HEK293 (cell line): Measurements from ENCODE around the gene FBXO42.

Experiments used
- BCL11B ChIP-seq: fragments of 450-650 bp; formaldehyde crosslinking; IDR thresholded peaks from 2 replicates; pipeline ENCODE4 v1.5.1; 2016; ENCODE audit warnings: low read depth, missing biosample characterization, missing genetic modification characterization
- KLF10 ChIP-seq: fragments of 450-650 bp; IDR thresholded peaks from 2 replicates; pipeline ENCODE4 v1.5.1; 2018; ENCODE audit warnings: missing biosample characterization, mild to moderate bottlenecking, missing genetic modification characterization
- REPIN1 ChIP-seq: fragments of 450-650 bp; formaldehyde crosslinking; IDR thresholded peaks from 2 replicates; pipeline ENCODE4 v1.5.1; 2017; ENCODE audit warnings: missing biosample characterization, missing genetic modification characterization, low read depth
- SETDB1 ChIP-seq: IDR thresholded peaks from one replicate; pipeline ENCODE4 v1.6.1; 2017; ENCODE audit warnings: mild to moderate bottlenecking, low read length, moderate library complexity, mixed read lengths; ENCODE audit not compliant: insufficient read length
- SP2 ChIP-seq: fragments of 450-650 bp; formaldehyde crosslinking; IDR thresholded peaks from 2 replicates; pipeline ENCODE4 v1.5.1; 2016; ENCODE audit warnings: missing biosample characterization, missing genetic modification characterization
- WT1 ChIP-seq: fragments of 450-650 bp; formaldehyde crosslinking; IDR thresholded peaks from 2 replicates; pipeline ENCODE4 v1.5.1; 2016; ENCODE audit warnings: missing biosample characterization, missing genetic modification characterization
- YY2 ChIP-seq: fragments of 450-650 bp; formaldehyde crosslinking; IDR thresholded peaks from 2 replicates; pipeline ENCODE4 v1.5.1; 2016; ENCODE audit warnings: missing biosample characterization, missing genetic modification characterization
- ZBTB17 ChIP-seq: fragments of 450-650 bp; formaldehyde crosslinking; IDR thresholded peaks from 2 replicates; pipeline ENCODE4 v1.5.1; 2016; ENCODE audit warnings: missing biosample characterization, missing genetic modification characterization
- ZFHX2 ChIP-seq: fragments of 450-650 bp; formaldehyde crosslinking; conservative IDR thresholded peaks from 2 replicates; pipeline ENCODE4 v1.5.1; 2016; ENCODE audit warnings: missing biosample characterization, missing genetic modification characterization
- ZFP37 ChIP-seq: fragments of 450-650 bp; formaldehyde crosslinking; IDR thresholded peaks from 2 replicates; pipeline ENCODE4 v1.5.1; 2016; ENCODE audit warnings: missing biosample characterization, missing genetic modification characterization
- ZNF114 ChIP-seq: fragments of 450-650 bp; formaldehyde crosslinking; IDR thresholded peaks from 2 replicates; pipeline ENCODE4 v1.5.0; 2017; ENCODE audit warnings: missing biosample characterization, missing genetic modification characterization
- ZNF121 ChIP-seq: fragments of 450-650 bp; formaldehyde crosslinking; IDR thresholded peaks from 2 replicates; pipeline ENCODE4 v1.5.1; 2016; ENCODE audit warnings: missing biosample characterization, missing genetic modification characterization
- ZNF133 ChIP-seq: fragments of 450-650 bp; formaldehyde crosslinking; IDR thresholded peaks from 2 replicates; pipeline ENCODE4 v1.5.1; 2016; ENCODE audit warnings: missing biosample characterization, missing genetic modification characterization
- ZNF157 ChIP-seq: fragments of 450-650 bp; formaldehyde crosslinking; IDR thresholded peaks from 2 replicates; pipeline ENCODE4 v1.5.1; 2016; ENCODE audit warnings: missing biosample characterization, missing genetic modification characterization
- ZNF175 ChIP-seq: fragments of 450-650 bp; formaldehyde crosslinking; IDR thresholded peaks from 2 replicates; pipeline ENCODE4 v1.5.1; 2016; ENCODE audit warnings: missing biosample characterization, missing genetic modification characterization
- ZNF202 ChIP-seq: fragments of 450-650 bp; formaldehyde crosslinking; IDR thresholded peaks from 2 replicates; pipeline ENCODE4 v1.5.1; 2016; ENCODE audit warnings: missing biosample characterization, missing genetic modification characterization, borderline replicate concordance
- ZNF211 ChIP-seq: fragments of 450-650 bp; formaldehyde crosslinking; IDR thresholded peaks from 2 replicates; pipeline ENCODE4 v1.5.1; 2016; ENCODE audit warnings: low read depth, missing biosample characterization, missing genetic modification characterization
- ZNF324 ChIP-seq: fragments of 450-650 bp; formaldehyde crosslinking; IDR thresholded peaks from 2 replicates; pipeline ENCODE4 v1.5.1; 2016; ENCODE audit warnings: missing biosample characterization, missing genetic modification characterization
- ZNF354C ChIP-seq: fragments of 450-650 bp; formaldehyde crosslinking; IDR thresholded peaks from 2 replicates; pipeline ENCODE4 v1.5.1; 2016; ENCODE audit warnings: missing biosample characterization, missing genetic modification characterization, low read depth, borderline replicate concordance
- ZNF514 ChIP-seq: fragments of 450-650 bp; formaldehyde crosslinking; IDR thresholded peaks from 2 replicates; pipeline ENCODE4 v1.5.1; 2016; ENCODE audit warnings: missing biosample characterization, missing genetic modification characterization
- ZNF555 ChIP-seq: fragments of 450-650 bp; formaldehyde crosslinking; conservative IDR thresholded peaks from 2 replicates; pipeline ENCODE4 v1.5.1; 2017; ENCODE audit warnings: missing biosample characterization, mild to moderate bottlenecking, missing genetic modification characterization, inconsistent platforms
- ZNF600 ChIP-seq: fragments of 450-650 bp; formaldehyde crosslinking; IDR thresholded peaks from 2 replicates; pipeline ENCODE4 v1.5.1; 2016; ENCODE audit warnings: missing biosample characterization, missing genetic modification characterization
- ZNF785 ChIP-seq: fragments of 450-650 bp; formaldehyde crosslinking; IDR thresholded peaks from 2 replicates; pipeline ENCODE4 v1.5.1; 2016; ENCODE audit warnings: missing biosample characterization, missing genetic modification characterization
- ZNF843 ChIP-seq: fragments of 450-650 bp; formaldehyde crosslinking; IDR thresholded peaks from 2 replicates; pipeline ENCODE4 v1.5.1; 2016; ENCODE audit warnings: missing biosample characterization, missing genetic modification characterization
- ZSCAN23 ChIP-seq: fragments of 450-650 bp; formaldehyde crosslinking; IDR thresholded peaks from 2 replicates; pipeline ENCODE4 v1.5.1; 2016; ENCODE audit warnings: missing biosample characterization, missing genetic modification characterization
- TF ChIP-seq, protein P1 (sequence below): fragments of 450-650 bp; formaldehyde crosslinking; IDR thresholded peaks from 2 replicates; pipeline ENCODE4 v1.5.1; 2016; ENCODE audit warnings: missing biosample characterization, missing genetic modification characterization
- TF ChIP-seq, protein P2 (sequence below): sonication (generic); formaldehyde crosslinking; IDR thresholded peaks from 2 replicates; pipeline ENCODE4 v1.8.1; 2022; ENCODE audit warnings: mild to moderate bottlenecking, moderate library complexity, missing genetic modification reagents
- TF ChIP-seq, protein P3 (sequence below): fragments of 450-650 bp; formaldehyde crosslinking; conservative IDR thresholded peaks from 2 replicates; pipeline ENCODE4 v1.5.1; 2016; ENCODE audit warnings: low read depth, missing biosample characterization, missing genetic modification characterization
- TF ChIP-seq, protein P4 (sequence below): fragments of 450-650 bp; formaldehyde crosslinking; IDR thresholded peaks from 2 replicates; pipeline ENCODE4 v1.5.1; 2016; ENCODE audit warnings: missing biosample characterization, missing genetic modification characterization
- TF ChIP-seq, protein P5 (sequence below): fragments of 450-650 bp; formaldehyde crosslinking; IDR thresholded peaks from 2 replicates; pipeline ENCODE4 v1.5.1; 2017; ENCODE audit warnings: missing biosample characterization, missing genetic modification characterization

Gene FBXO42

DNA sequence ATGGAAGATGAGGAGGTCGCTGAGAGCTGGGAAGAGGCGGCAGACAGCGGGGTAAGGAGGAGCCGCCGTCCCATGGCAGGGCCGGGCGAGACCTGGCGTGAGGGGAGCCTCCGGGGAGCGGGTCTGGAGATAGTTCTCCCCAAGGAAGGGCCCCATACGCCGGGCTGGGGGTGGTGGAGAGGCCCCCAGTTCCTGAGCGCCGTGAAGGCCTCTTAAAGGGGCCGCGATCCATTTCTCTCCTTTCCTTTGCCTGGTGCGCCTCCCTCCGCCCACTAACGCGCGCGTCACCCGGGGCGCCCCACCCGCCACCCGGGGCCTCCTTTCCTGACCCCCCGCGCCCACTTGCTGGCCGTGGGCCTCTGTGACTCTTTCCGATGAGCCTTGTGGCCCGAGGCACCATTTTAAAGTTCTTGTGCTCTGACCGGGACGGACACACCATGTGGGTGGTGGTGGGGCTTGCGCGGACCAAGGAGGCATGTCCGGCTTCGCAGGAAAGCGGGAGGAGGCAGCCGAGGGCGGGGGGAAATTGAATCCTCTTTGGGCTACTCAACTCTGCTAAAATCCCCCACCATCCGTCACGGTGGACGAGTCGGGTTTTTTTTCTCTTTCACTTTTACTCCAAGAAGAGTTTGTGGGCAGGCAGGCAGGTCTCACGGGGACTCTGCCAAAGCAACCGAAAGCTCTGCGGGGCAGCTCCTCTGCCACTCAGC lies 15.1 kb upstream of the FBXO42 start (continued):
- TF ChIP-seq SP2 (tag by site-specific recombination) (peak; percentile 50), SETDB1 (no peak), ZNF324 (tag by site-specific recombination) (peak; percentile 73; the same call in 1 of the 2 replicates), ZNF514 (tag by site-specific recombination) (no peak), ZFP37 (tag by site-specific recombination) (peak; percentile 48; the same call in 1 of the 2 replicates), ZNF202 (tag by site-specific recombination) (no peak), ZNF157 (tag by site-specific recombination) (no peak), REPIN1 (tag by site-specific recombination) (no peak), ZFHX2 (tag by site-specific recombination) (peak; percentile 96), YY2 (tag by site-specific recombination) (no peak; the same call in none of the 2 replicates), ZNF133 (tag by site-specific recombination) (no peak), KLF10 (tag by site-specific recombination) (peak; percentile 47; the same call in 1 of the 2 replicates), ZSCAN23 (tag by site-specific recombination) (0 out of 2 replicates have a peak, but pooled peaks have one; percentile 10), ZNF785 (tag by site-specific recombination) (peak; percentile 32; the same call in 1 of the 2 replicates), WT1 (no peak; the same call in 1 of the 2 replicates), ZNF600 (tag by site-specific recombination) (peak; percentile 72), ZNF121 (tag by site-specific recombination) (peak; percentile 77; the same call in 1 of the 2 replicates), ZNF211 (tag by site-specific recombination) (no peak), ZNF175 (tag by site-specific recombination) (no peak), ZNF114 (tag by site-specific recombination) (no peak), ZNF354C (tag by site-specific recombination) (no peak), ZNF843 (peak; percentile 46; the same call in 1 of the 2 replicates), ZBTB17 (tag by site-specific recombination) (peak; percentile 18; the same call in 1 of the 2 replicates), ZNF555 (tag by site-specific recombination) (no peak), BCL11B (tag by site-specific recombination) (no peak)
- TF ChIP-seq, protein P1, sequence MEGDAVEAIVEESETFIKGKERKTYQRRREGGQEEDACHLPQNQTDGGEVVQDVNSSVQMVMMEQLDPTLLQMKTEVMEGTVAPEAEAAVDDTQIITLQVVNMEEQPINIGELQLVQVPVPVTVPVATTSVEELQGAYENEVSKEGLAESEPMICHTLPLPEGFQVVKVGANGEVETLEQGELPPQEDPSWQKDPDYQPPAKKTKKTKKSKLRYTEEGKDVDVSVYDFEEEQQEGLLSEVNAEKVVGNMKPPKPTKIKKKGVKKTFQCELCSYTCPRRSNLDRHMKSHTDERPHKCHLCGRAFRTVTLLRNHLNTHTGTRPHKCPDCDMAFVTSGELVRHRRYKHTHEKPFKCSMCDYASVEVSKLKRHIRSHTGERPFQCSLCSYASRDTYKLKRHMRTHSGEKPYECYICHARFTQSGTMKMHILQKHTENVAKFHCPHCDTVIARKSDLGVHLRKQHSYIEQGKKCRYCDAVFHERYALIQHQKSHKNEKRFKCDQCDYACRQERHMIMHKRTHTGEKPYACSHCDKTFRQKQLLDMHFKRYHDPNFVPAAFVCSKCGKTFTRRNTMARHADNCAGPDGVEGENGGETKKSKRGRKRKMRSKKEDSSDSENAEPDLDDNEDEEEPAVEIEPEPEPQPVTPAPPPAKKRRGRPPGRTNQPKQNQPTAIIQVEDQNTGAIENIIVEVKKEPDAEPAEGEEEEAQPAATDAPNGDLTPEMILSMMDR (tag by site-specific recombination): peak; percentile 73; the same call in 1 of the 2 replicates
- TF ChIP-seq, protein P2, sequence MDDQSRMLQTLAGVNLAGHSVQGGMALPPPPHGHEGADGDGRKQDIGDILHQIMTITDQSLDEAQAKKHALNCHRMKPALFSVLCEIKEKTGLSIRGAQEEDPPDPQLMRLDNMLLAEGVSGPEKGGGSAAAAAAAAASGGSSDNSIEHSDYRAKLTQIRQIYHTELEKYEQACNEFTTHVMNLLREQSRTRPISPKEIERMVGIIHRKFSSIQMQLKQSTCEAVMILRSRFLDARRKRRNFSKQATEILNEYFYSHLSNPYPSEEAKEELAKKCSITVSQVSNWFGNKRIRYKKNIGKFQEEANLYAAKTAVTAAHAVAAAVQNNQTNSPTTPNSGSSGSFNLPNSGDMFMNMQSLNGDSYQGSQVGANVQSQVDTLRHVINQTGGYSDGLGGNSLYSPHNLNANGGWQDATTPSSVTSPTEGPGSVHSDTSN (CRISPR knock-in tag): peak; percentile 68; the same call in 1 of the 2 replicates
- TF ChIP-seq, protein P3, sequence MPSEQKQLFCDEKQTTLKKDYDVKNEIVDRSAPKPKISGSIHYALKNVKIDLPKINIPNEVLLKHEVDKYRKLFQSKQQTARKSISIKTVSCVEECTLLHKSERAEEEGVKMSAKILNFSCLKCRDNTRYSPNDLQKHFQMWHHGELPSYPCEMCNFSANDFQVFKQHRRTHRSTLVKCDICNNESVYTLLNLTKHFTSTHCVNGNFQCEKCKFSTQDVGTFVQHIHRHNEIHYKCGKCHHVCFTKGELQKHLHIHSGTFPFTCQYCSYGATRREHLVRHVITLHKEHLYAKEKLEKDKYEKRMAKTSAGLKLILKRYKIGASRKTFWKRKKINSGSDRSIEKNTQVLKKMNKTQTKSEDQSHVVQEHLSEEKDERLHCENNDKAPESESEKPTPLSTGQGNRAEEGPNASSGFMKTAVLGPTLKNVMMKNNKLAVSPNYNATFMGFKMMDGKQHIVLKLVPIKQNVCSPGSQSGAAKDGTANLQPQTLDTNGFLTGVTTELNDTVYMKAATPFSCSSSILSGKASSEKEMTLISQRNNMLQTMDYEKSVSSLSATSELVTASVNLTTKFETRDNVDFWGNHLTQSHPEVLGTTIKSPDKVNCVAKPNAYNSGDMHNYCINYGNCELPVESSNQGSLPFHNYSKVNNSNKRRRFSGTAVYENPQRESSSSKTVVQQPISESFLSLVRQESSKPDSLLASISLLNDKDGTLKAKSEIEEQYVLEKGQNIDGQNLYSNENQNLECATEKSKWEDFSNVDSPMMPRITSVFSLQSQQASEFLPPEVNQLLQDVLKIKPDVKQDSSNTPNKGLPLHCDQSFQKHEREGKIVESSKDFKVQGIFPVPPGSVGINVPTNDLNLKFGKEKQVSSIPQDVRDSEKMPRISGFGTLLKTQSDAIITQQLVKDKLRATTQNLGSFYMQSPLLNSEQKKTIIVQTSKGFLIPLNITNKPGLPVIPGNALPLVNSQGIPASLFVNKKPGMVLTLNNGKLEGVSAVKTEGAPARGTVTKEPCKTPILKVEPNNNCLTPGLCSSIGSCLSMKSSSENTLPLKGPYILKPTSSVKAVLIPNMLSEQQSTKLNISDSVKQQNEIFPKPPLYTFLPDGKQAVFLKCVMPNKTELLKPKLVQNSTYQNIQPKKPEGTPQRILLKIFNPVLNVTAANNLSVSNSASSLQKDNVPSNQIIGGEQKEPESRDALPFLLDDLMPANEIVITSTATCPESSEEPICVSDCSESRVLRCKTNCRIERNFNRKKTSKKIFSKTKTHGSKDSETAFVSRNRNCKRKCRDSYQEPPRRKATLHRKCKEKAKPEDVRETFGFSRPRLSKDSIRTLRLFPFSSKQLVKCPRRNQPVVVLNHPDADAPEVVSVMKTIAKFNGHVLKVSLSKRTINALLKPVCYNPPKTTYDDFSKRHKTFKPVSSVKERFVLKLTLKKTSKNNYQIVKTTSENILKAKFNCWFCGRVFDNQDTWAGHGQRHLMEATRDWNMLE (tag by site-specific recombination): no peak
- TF ChIP-seq, protein P4, sequence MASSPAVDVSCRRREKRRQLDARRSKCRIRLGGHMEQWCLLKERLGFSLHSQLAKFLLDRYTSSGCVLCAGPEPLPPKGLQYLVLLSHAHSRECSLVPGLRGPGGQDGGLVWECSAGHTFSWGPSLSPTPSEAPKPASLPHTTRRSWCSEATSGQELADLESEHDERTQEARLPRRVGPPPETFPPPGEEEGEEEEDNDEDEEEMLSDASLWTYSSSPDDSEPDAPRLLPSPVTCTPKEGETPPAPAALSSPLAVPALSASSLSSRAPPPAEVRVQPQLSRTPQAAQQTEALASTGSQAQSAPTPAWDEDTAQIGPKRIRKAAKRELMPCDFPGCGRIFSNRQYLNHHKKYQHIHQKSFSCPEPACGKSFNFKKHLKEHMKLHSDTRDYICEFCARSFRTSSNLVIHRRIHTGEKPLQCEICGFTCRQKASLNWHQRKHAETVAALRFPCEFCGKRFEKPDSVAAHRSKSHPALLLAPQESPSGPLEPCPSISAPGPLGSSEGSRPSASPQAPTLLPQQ (tag by site-specific recombination): peak; percentile 99
- TF ChIP-seq, protein P5, sequence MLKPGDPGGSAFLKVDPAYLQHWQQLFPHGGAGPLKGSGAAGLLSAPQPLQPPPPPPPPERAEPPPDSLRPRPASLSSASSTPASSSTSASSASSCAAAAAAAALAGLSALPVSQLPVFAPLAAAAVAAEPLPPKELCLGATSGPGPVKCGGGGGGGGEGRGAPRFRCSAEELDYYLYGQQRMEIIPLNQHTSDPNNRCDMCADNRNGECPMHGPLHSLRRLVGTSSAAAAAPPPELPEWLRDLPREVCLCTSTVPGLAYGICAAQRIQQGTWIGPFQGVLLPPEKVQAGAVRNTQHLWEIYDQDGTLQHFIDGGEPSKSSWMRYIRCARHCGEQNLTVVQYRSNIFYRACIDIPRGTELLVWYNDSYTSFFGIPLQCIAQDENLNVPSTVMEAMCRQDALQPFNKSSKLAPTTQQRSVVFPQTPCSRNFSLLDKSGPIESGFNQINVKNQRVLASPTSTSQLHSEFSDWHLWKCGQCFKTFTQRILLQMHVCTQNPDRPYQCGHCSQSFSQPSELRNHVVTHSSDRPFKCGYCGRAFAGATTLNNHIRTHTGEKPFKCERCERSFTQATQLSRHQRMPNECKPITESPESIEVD: no peak
